Endothelial cell of umbilical vein (primary cell): ENCODE measurements around the gene FAM83E. TPM values are rescaled to one million over a fixed set of nuclear protein-coding genes. Genes with fewer than 3 reads are reported as not detected.

Experiments used
- BruUV-seq: library from RNA; stranded (reverse); fragments of 400-500 nt; replicated peaks from 2 replicates; lab custom pipeline; 2021; lab: Mats Ljungman, UMichigan
- CTCF ChIA-PET: fragments of 300-600, 350-600 bp; sonication (Branson Sonifier 250); formaldehyde crosslinking; loops from one replicate; lab custom pipeline; 2021; ENCODE audit warnings: antibody characterized with exemption, inconsistent platforms; lab: Charles Lee
- POLR2A ChIA-PET: fragments of 300-600, 350-600 bp; sonication (Branson Sonifier 250); formaldehyde crosslinking; loops from one replicate; lab custom pipeline; 2021; ENCODE audit warnings: antibody characterized with exemption, inconsistent platforms; lab: Charles Lee
- DNase-seq: peaks from one replicate; pipeline ENCODE4 v3.0.0-alpha.2; 2011; ENCODE audit warnings: low read depth, low spot score
- FAIRE-seq: peaks from 2 replicates; lab custom pipeline; 2011; peaks lifted over from hg19 to GRCh38; lab: Jason Lieb, UNC
- H2AFZ ChIP-seq: 2 replicates; pipeline ENCODE4 v1.6.0; 2012; ENCODE audit warnings: low read depth, low read length, control low read depth, inconsistent platforms
- H3K27ac ChIP-seq: 2 replicates; pipeline ENCODE4 v1.5.1; 2011; ENCODE audit warnings: low read depth, mild to moderate bottlenecking, control low read depth, low read length, moderate library complexity; ENCODE audit not compliant: insufficient read depth
- H3K27me3 ChIP-seq, 2 experiments: 2 replicates each; pipeline versions ENCODE4 v1.6.0 to v1.6.1; 2011; ENCODE audit warnings: low read length in 2 of 2, mixed read lengths in 1 of 2; ENCODE audit not compliant: control insufficient read depth in 2 of 2, insufficient read depth in 2 of 2
- H3K36me3 ChIP-seq, 2 experiments: 2 replicates in 1 of 2; 3 replicates in 1 of 2; pipeline ENCODE4 v1.5.1; 2011; ENCODE audit warnings: low read length in 2 of 2, mild to moderate bottlenecking in 1 of 2, moderate library complexity in 1 of 2; ENCODE audit not compliant: control insufficient read depth in 2 of 2, insufficient read depth in 2 of 2; ENCODE audit errors: extremely low read depth in 1 of 2
- H3K4me1 ChIP-seq: 3 replicates; pipeline ENCODE4 v1.5.1; 2011; ENCODE audit warnings: mild to moderate bottlenecking, low read length; ENCODE audit not compliant: control insufficient read depth, insufficient read depth; ENCODE audit errors: extremely low read depth
- H3K4me2 ChIP-seq: 2 replicates; pipeline ENCODE4 v1.6.1; 2011; ENCODE audit warnings: low read length, control low read depth, mixed read lengths; ENCODE audit not compliant: insufficient read depth
- H3K4me3 ChIP-seq, 3 experiments: fragments of 200-600 bp in 1 of 3; sonication (generic), shearing (Covaris generic) in 1 of 3; replicated peaks in 1 of 3; 2 replicates each; pipeline ENCODE4 v1.5.1; 2011 to 2016; ENCODE audit warnings: control low read depth in 3 of 3, low read length in 3 of 3, mild to moderate bottlenecking in 2 of 3, inconsistent platforms in 1 of 3, low read depth in 1 of 3, moderate library complexity in 1 of 3; ENCODE audit not compliant: insufficient read depth in 1 of 3
- H3K79me2 ChIP-seq: 2 replicates; pipeline ENCODE4 v1.6.0; 2012; ENCODE audit warnings: low read length, inconsistent platforms; ENCODE audit not compliant: control insufficient read depth, insufficient read depth
- H3K9ac ChIP-seq: replicated peaks from 2 replicates; pipeline ENCODE3; 2011; ENCODE audit warnings: low read length, control low read depth; ENCODE audit not compliant: insufficient read depth; ENCODE audit errors: extremely low read depth
- H3K9me1 ChIP-seq: replicated peaks from 3 replicates; pipeline ENCODE4 v1.6.0; 2011; ENCODE audit warnings: mild to moderate bottlenecking, low read length; ENCODE audit not compliant: control insufficient read depth, insufficient read depth; ENCODE audit errors: extremely low read depth
- H3K9me3 ChIP-seq: replicated peaks from 2 replicates; pipeline ENCODE4 v1.5.1; 2012; ENCODE audit warnings: low read length, inconsistent platforms; ENCODE audit not compliant: control insufficient read depth, insufficient read depth
- H4K20me1 ChIP-seq: replicated peaks from 2 replicates; pipeline ENCODE3; 2011; ENCODE audit warnings: mild to moderate bottlenecking, low read length; ENCODE audit not compliant: control insufficient read depth, insufficient read depth; ENCODE audit errors: extremely low read depth
- CTCF ChIP-seq, 2 donors: IDR thresholded peaks; 1 replicate in 1 of 2; 2 replicates in 1 of 2; pipeline ENCODE4 v1.5.1; 2011; ENCODE audit warnings: low read length in 2 of 2, mild to moderate bottlenecking in 2 of 2, moderate library complexity in 2 of 2, control low read depth in 1 of 2, inconsistent platforms in 1 of 2, low read depth in 1 of 2; ENCODE audit not compliant: insufficient read depth in 1 of 2; ENCODE audit errors: extremely low read depth in 1 of 2
- EZH2 ChIP-seq: IDR thresholded peaks from 2 replicates; pipeline ENCODE4 v1.6.1; 2012; ENCODE audit warnings: borderline replicate concordance, low read depth, mild to moderate bottlenecking, moderate library complexity, low read length, inconsistent platforms; ENCODE audit not compliant: severe bottlenecking
- FOS ChIP-seq: IDR thresholded peaks from 2 replicates; pipeline ENCODE4 v1.6.1; 2011; ENCODE audit warnings: mild to moderate bottlenecking, low read length, moderate library complexity, borderline replicate concordance; ENCODE audit not compliant: insufficient read depth
- GATA2 ChIP-seq: IDR thresholded peaks from 2 replicates; pipeline ENCODE4 v1.7.0; 2011; ENCODE audit warnings: low read depth, mild to moderate bottlenecking, moderate library complexity, mixed read lengths, low read length; ENCODE audit not compliant: insufficient read length, insufficient read depth
- JUN ChIP-seq: IDR thresholded peaks from 2 replicates; pipeline ENCODE4 v1.6.1; 2011; ENCODE audit warnings: borderline replicate concordance, low read depth; ENCODE audit not compliant: insufficient read length, insufficient read depth
- MAX ChIP-seq: IDR thresholded peaks from 2 replicates; pipeline ENCODE4 v1.6.1; 2011; ENCODE audit not compliant: insufficient read depth, insufficient read length
- MYC ChIP-seq: IDR thresholded peaks from one replicate; pipeline ENCODE4 v1.6.1; 2011; ENCODE audit warnings: mild to moderate bottlenecking, low read depth, low read length
- POLR2A ChIP-seq: IDR thresholded peaks from 2 replicates; pipeline ENCODE4 v1.6.1; 2012; ENCODE audit warnings: low read depth, mild to moderate bottlenecking, control low read depth, low read length
- POLR2AphosphoS5 ChIP-seq: IDR thresholded peaks from 2 replicates; pipeline ENCODE4 v1.6.1; 2012; ENCODE audit warnings: low read depth, mild to moderate bottlenecking, control low read depth, low read length, moderate library complexity; ENCODE audit not compliant: insufficient read depth
- dilution Hi-C: fragments of 300-500 bp; cut with MboI; formaldehyde crosslinking; loops from one replicate; pipeline ENCODE4 v1.15.0; 2019; ENCODE audit warnings: low sequenced_read_pairs; ENCODE audit not compliant: extremely low pct_ligation_motif_present
- intact Hi-C: fragments of 100-400 bp; cut with micrococcal nuclease; formaldehyde crosslinking; loops from one replicate; pipeline ENCODE4 v1.10.0; 2022
- polyA plus RNA-seq, 4 experiments: library from polyadenylated mRNA; depleted of rRNA in 3 of 4; stranded (reverse) in 3 of 4; unstranded in 1 of 4; fragments of >200 nt; gene quantifications; 2 replicates each; pipeline versions ENCODE4 v1.2.1 to v1.2.3, GENCODE V29; 2011 to 2012; ENCODE audit warnings: missing spikeins in 1 of 4
- total RNA-seq: library from RNA; stranded (reverse); gene quantifications from 2 replicates; pipeline ENCODE4 v1.2.3, GENCODE V29; 2021

FAM83E gene
- total and polyA plus RNA-seq, 2 donors (not counting 3 experiments of a cell fraction or from before 2014, with no cell fraction given) = 0.04 to 1.7 TPM

- ChIA-PET CTCF (no interaction called here), POLR2A (no interaction called here)
- Histone ChIP-seq H3K4me3 (no peak overlapping the region), H3K36me3 (peaks cover 19 to 24% of the 10 kb centered on the region in 2 experiments), H2AFZ (no peak overlapping the region), H4K20me1 (no peaks in the 10 kb centered on the region), H3K79me2 (peaks cover 34% of the 10 kb centered on the region), H3K9ac (no peak overlapping the region), H3K9me3 (no peaks in the 10 kb centered on the region), H3K4me1 (peaks cover 17% of the 10 kb centered on the region), H3K4me2 (no peak overlapping the region), H3K27ac (no peak overlapping the region), H3K27me3 (no peaks in the 10 kb centered on the region), H3K9me1 (no peaks in the 10 kb centered on the region)
- TF ChIP-seq GATA2 (no peak), FOS (no peak), MAX (no peak), JUN (no peak), CTCF (IDR thresholded peaks at IDR 0.05; ENCODE audit: extremely low read depth in 1 of 2, insufficient read depth in 1 of 2, low read depth in 1 of 2, low read length in 2 of 2) (no peak), EZH2 (no peak), POLR2A (peak; percentile 3), MYC (no peak), POLR2AphosphoS5 (peak; percentile 43)
- no TSS peak for BruUV-seq
- dilution Hi-C loops (no loop called here), intact Hi-C loops (no loop called here)
- no peak for DNase-seq
- no peak for FAIRE-seq
Measured at GRCh38 chr19:48613852-48614435, 932 bp downstream of the FAM83E start.
